Germinal center (tissue), 1 donor: Measurements from ENCODE around the gene TAS1R3.
A peak's percentile ranks its signal among the peaks of the same experiment; 100 is the strongest.

Experiments used
- DNase-seq: peaks from one replicate; pipeline ENCODE4 v3.0.0; 2012; ENCODE audit warnings: mixed read lengths, low spot score

The TAS1R3 gene

DNA sequence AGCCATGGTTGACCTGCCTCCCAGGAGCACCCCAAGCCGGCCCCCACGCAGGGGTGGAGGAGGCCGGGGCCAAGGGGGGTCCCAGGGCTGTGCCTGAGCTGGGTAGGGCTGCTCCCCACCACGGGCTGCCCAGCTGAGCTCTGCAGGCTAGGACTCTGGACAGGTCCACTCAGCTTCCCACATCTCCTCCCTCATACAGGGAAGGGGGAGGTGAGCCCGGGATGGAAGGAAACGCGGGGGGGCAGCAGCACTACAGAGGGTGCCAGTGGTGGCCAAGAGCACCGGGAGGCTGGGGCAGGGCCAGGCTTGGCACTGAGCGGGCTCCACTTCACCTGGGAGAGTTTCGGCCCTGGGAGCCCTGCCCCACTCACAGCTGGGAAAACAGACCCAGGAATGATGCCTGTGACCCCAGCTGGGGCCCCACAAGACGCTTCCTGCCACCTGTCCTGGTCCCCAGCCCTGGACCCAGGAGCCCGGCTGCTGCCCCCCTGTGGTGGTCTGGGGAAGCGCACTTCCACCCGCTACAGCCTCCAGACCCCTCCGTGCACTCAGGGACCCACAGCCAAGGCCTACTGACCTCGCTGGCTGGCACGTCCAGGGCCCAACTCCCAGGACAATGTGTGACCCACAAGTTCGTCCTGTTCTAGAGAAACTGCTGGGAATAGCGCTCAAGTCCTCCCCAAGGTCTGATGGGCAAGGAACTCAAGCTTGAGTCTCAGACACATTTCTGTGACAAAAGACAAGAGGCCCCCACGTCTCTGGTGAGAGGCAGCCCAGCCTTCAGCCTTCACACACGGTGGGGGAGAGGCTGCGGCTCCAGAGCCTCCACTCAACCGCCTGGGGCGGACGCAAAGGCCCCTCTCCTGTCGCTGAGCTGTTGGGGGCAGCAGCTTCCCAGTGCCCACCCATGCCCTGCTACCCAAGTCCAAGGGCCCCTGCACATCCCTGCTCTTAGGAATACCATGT, 40.9 kb downstream of the TAS1R3 start:
- peak; percentile 87 for DNase-seq

DNA sequence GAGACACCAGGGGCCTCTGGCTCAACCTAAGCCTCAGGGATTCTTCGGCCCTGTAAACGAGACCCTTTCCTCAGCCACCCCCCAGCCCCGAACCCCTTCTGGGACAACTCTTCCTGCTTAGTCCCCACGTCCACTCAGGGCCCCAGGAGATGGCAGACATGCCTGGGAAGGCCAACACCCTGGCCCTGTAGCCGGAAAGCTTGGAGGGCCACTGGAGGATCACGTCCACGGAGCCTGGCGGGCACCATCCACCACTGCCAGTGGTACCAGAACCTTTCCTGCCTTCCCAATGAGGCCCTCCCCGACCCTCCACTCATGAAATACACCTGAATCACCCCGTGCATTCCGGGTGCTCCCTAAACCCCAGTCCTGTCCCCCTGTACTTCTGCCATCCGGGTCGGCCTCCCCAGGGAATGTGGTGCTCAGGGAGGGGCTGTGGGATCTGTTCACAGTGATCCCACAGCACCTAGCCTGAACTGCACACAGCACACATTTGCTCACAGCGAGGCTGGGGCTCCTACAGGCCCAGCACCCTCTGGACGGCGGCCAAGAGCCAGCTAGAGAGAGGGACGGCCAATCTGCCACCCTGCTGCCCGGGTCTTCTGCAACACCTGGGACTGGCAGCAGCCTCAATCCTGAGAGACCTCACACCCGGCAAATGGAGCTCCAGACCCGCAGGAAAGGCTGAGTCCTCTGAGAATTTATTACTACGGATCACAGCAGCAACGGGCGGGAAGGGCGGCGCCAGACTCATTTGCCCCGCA, 42.2 kb downstream of the TAS1R3 start:
- DNase-seq, result no peak

DNA sequence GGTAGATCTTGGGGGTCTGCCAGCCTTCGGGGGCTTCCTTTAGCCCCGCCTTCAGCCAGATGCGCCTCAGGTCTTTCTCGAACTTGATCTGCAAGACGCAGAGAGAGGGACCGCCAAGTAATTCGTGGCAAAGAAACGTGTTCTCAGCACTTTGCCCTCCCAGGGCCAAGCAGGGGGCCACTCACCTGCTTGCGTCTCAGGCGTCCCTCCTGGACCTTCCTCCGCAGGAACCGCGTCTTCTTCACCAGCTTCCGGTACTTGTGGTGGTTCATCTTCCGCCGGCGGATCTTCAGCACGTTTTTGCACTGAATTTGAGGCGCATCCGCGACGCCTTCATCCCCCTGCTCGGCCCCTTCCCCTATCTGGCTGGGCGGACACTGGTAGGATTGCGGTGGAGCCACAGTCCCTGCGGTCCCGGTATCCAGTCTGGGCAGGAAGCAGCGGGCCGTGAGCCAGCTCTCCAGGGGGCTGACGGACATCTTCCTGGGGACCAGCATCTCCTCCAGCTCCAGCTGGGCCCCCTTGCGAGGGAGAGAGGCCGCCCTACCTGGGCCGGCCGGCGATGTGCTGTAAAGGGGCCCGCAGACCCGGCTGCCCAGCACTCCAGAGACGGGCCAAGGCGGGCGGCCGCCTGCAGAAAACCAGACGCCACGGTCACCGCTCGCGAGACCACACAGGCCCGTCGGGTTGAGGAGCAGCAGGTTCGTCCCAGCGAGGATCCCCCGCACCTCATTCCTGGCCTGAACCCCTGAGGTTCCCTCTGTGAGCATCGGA, 42.9 kb downstream of the TAS1R3 start:
- no peak for DNase-seq

DNA sequence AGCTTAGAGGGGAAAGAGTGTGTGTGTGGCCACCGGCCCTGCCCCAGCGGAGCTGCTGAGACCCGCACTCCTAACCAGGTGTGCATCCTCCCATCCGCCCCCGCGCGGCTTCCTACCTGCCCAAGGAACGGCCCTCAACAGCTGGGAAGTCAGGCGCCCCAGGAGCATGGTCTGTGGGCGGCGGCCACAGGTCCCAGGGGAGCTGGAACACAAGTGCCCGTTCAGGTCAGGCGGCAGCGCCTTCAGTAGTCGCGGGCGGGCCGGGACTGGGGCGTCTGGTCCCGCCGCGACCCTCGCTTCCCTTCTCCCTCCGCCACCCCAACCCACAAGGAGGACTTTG, 43.5 kb downstream of the TAS1R3 start:
- DNase-seq, result no peak

DNA sequence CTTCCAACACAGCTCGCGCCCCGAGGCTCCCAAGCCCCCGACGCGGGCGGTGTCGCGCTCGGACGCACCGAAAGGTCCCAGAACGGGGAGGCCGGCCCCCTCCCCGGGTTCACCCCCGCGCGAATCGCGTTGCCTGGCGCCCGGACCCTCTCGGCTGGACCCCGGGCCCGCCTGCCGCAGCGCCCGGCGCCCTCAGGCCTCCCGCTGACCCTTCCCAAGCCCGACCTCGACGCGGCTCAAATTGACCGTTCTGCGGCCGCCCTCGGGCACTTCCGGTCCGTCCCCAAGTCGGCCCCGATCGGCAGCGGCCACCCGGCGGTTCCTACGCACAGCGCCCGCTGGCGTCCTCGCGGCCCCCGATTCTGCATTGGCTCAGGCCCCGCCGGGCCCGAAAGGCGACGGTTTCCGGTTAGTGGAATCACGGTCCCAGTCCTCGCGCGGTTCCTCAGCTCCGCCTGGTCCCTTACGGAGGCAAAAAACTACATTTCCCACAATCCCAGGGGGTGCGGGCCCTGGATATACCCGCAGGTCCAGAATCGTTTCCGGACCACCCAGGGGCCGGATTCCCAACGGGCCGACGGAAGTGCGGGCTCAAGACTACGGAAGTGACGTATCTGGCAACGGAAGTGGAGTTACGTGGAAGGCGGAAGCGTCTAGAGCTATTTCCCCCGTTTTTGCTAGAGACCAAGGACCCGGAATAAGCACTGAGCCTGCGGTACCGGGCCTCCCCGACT, 44.0 kb downstream of the TAS1R3 start, which contains the start of gene AURKAIP1:
Gene AURKAIP1, minus strand, starts transcription at position 279 of the 734 bp plus-strand sequence. CDS start 451 bp downstream, outside the sequence.
- peak; percentile 97 for DNase-seq

DNA sequence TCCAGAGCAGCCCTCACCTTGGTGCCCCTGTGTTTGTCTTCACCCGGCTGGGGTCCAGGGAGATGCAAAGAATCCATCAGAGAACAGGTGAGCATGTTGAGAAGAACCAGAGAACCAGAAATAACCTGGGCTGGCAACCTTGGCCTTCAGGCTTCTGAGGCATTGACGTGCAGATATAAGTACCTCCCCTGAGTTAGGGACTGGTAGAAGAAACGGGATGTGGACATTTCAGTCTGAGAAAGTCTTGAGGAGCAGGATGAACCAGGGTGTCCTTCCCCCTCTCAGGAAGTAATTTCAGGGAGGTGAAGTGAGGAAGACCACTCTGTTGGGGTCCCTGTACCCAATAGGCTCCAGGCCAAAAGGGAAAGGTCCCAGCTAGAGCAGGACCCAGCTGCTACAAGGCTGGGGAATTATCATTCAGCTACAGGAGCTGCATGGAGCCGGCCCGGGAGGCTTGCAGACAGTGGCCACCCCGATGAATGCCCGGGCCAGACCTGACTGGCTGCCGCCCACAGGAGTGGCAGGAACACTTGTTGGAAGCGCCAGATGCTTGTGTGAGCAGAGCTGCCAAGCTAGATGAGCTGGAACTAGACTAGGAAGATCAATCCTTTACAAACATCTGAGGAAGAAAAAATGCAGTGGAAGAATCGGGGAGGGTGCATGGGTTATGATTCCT, 45.6 kb downstream of the TAS1R3 start:
- no peak for DNase-seq

DNA sequence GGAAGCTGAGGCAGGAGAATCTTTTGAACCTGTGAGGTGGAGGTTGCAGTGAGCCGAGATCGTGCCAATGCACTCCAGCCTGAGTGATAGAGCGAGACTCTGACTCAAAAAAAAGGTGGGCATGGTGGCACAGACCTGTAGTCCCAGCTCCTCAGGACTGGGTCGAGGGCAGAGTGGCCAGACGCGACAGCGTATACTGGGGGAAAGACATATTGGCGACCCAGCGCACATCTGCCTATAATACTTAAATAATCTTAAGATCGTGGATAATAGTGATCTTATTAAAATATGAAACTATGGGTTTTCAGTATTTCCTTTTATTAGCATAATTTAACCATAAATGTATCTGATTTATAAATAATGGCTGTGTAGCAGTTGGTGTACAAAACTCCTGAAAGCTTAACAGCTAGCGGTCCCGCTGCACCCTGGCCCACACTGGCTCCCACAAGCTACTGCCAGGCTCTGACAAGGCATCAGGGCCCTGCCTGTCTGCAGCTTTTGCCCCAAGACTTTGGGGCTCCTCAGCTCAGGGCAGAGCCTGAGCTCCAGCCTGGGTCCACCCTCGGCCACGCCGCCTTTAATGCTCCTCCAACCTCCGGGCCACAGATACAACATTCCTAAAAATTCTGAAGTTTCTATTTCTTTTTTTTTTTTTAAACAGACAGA, 46.6 kb downstream of the TAS1R3 start:
- DNase-seq, result no peak

DNA sequence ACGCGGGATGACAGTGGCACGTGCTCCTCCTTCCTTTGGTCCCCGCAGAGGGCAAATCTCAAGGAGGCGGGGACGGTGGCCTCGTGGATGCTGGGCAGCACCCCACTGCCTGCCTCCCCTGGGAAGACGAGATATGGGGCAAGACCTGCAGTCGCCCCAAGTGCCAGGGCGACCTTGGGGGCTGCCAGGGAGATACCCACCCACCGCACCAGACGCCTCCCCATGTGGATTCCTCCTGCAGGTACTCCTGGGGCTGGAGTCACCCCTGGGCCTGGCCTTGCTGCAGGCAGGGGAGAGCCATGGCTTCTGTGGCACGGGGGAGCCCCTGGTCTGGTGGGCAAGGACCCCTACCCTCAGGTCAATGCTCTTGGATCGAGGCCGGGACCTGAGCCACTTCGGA, 49.8 kb downstream of the TAS1R3 start:
- no peak for DNase-seq

DNA sequence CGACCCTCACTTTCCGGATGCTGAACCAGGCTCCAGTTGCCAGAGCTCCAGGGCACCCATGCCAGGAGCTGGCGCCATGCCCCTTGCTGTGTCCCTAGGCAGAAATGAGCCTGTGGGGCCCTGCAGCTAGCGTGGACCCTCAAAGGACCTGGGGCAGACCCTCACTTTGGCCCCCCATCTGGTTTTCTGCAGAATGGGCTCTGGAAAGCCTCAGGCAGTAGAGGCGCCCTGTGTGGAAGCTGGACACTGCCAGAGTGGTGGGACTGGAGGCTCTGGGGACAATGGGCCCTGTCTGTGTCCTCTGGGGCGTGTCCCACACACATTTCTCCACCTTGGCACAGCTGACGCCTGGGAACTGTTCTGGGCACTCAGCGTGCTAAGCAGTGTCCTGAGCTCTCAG, 50.2 kb downstream of the TAS1R3 start:
- DNase-seq, result no peak
